Effector CD4-positive, alpha-beta T cell (primary cell): ENCODE results near the gene TIMM23.
A peak's percentile ranks its signal among the peaks of the same experiment; 100 is the strongest.
"Not testable (repeated sequence)": the region's sequence is repeated elsewhere in the genome, so short reads cannot be mapped to it uniquely, and the experiment has no call there.

ENCODE experiments used
- DNase-seq: peaks from one replicate; pipeline ENCODE4 v3.0.0-alpha.2; 2020
- total RNA-seq: gene quantifications from one replicate; lab custom pipeline; 2026; lab: John Stamatoyannopoulos, UW

The TIMM23 gene, protein sequence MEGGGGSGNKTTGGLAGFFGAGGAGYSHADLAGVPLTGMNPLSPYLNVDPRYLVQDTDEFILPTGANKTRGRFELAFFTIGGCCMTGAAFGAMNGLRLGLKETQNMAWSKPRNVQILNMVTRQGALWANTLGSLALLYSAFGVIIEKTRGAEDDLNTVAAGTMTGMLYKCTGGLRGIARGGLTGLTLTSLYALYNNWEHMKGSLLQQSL
- total RNA-seq = 28.5 reads per million, percentile 55 among the genes with 10 or more reads in this experiment

DNA sequence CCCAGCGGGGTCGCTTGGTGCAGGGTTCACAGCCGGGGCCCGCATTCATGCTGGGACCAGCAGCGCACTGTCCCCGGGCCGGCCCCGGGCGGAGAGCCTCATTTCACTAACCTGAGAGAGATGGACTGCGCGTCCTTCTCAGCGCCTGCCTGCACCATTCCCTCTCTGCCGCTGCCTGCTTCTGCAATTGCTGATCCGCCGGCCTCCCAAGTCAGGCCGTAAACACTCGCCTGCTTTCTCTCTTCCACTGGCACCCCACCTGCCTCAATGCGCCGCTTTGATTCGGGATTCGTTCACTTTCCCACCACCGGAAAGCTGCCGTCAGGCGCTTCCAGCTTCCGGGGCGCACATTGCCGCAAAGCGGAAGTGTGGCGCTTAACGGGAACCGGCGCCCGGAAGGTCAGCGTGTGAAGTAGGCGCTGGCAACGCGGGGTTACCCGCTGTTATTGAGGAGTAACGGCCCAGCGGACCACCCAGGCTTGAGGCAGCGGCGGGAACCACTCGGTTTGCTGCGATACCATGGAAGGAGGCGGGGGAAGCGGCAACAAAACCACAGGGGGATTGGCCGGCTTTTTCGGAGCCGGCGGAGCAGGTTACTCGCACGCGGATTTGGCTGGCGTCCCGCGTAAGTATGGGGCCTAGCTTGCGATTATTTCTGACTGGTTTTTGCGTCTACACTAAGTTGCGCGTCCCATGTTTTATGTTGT, at the start of gene TIMM23:
TIMM23 (plus strand) TSS at position 384 of the 707 bp plus-strand sequence; CDS start at position 520, 136 bp downstream.
- peak; percentile 86 for DNase-seq

DNA sequence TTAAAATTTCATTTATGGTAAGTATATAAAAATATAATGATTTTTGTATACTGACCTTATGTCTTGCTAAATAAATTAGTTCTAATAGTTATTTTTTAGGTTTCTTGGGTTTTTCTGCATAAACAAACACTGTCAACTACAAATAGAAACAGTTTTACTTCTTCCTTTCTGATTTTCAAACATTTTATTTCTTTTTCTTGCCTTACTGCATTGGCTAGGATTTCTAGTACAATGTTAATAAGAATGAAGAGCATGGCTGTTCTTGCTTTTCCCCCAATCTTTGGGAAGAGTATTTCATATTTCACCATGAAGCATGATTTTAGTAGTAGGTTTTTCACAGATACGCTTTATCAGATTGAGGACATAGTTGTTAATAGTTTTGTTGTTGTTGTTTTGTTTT, 45.5 kb upstream of the TIMM23 start:
- DNase-seq = not testable (repeated sequence)

DNA sequence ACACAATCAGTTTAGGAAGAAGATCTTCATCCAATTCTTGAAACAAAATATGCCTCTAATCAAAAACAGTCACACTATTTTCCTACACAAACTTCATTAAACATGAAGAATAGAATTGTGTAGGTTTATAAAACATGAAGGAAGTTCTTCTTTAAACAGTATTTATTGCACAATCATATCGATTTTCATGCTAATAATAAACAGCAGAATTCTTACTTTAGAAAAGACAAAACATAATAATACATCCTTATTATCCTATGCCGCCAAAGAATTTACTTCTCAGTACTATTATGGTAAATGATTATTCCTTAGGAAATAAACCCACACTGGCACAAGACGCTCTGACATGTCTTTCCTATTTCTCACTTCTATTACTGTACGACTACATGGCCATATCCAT, 41.0 kb upstream of the TIMM23 start:
- DNase-seq = not testable (repeated sequence)

DNA sequence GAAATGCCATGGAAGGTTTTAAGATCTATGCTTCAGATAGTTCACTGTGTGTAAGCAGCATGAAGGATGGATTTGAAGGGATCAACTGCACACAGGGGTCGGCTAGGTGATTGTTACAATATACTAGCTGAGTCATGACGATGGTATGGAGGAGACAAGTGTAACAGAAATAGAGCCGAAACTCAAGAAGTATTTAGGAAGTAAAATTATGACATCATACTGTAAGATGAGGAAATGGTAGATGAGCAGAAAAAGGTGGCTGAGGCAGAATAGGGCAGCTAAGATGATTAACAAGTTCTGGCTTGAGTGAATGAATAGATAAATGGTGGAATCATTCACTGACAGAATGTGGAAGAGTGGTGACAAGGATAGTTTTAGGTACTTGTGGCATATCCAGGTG, 37.5 kb upstream of the TIMM23 start:
- not testable (repeated sequence) for DNase-seq

DNA sequence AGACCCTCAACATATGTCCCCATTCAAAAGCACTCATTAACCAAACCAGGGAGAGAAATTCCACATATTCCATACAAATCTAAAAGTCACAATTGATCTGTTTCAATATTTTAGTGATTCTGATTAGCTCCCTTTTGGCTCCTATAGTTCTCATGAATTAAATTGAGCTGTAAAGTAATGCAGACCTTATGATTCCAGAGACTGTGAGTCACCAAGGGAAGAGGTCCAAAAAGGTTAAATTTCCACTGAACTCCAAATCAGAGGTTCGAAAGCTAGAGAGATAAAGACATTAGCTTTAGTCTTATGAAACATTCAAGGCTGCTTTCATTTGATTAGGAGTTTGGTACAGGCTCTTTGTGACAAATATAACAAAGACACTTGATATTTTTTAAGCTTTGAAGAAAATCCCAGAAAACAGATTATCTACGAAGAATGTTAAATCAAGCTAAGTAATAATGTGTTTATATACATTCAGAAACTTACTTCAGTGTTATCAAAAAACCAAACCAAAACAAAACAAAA, 33.1 kb upstream of the TIMM23 start:
- not testable (repeated sequence) for DNase-seq

DNA sequence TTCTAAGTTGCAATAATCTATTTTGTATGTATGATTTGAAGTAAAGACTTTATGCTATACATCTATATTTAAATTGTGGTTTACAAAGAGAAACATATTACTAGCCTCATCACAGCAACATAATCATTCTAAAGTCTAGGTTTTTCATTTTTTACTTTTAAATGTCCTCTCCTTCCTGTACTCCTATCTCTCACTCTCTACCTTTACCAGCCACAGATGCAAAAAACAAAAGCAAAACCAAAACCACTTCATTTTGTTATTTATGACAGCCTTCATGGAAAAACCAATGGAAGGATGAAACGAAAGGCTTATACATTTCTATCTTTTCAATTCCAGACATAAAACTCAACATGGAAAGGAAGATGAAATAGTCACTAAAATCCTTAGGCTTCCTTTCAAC, 31.1 kb upstream of the TIMM23 start:
- DNase-seq = not testable (repeated sequence)

DNA sequence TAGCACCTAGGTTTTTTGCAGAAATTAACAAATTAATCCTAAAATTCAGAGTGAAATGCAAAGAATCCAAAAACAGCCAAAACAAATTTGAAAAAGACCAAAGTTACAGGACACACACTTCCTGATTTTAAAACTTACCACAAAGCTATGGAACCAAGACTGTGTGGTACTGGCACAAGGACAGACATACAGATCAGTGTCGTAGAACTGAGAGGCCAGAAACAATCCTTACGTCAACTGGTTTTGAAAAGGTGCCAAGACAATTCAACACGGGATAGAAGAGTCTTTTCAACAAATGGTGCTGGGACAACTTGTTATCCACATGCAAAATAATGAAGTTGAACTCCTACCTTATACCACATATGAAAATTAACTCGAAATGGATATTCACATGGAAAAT, 26.8 kb upstream of the TIMM23 start:
- not testable (repeated sequence) for DNase-seq

DNA sequence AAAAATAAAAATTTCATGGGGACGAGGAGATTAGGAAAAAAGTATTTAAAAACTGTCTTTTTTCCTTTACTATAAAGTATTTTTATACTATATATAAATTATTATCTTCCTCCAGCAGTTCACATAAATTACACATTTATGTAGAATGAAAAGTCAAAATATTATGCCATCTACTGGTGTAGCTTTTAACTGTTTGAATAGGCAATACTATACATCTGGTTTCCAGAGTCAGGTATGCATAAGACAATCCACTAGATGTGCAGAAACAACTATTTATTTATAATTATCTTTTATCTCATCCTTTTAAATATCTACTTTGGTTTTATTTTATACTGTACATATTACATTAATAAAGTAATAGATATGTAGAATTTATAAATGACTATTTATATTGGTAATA, 24.9 kb upstream of the TIMM23 start:
- not testable (repeated sequence) for DNase-seq

DNA sequence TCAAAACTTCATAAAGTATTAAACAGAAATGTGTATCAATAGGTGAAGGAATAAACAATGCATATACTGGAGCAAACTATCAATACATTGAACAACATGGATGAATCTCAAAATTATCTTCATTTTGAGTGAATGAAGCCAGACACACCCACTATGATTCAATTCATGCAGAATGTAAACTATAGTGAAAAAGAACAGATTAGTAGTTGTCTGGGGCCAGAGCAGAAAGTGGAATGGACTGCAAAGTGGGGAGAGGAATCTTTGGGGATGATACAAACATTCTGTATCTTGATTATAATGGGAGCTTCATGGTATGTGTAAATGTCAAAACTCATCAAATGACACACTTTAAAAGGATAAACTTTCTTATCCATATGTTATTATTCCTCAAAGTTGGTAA, 23.5 kb upstream of the TIMM23 start:
- DNase-seq = not testable (repeated sequence)

DNA sequence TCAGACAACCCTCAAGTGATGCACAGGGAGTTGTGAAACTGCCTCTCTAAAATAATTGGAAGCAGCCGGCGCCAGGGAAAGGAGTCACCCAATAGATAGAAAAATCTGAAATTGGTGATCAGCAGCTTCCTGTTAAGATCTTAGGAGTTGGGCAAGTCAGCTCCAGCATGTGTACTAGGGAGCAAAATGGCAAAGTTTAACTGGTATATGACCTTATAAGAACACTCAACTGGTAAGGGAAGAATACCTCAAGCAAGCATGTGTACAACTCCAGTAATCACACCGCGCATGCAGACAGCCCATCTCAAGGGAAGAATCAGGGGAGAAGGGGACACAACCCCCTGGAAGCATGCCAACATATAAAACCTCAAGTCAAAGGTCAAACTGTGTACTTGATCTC, 17.9 kb upstream of the TIMM23 start:
- DNase-seq = not testable (repeated sequence)

DNA sequence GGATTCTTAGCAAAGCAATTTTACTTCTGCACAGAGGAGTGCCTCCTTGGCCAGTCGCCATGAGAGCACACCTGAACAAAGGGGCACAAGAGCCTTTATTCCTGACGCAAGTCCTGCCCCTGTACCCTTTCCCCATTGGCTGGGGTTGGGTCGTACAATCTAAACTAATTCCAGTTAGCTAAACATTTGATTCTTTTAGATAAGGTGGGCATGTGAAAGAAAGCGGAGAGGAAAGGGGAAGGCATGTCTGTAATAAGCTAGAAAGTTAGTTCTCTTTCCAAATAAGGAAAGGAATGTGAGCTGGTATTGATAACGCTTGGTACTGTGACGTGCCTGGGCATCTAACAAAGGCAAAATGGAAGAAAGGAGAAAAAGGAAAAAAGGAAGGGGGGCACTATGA, 15.7 kb upstream of the TIMM23 start:
- DNase-seq = not testable (repeated sequence)

DNA sequence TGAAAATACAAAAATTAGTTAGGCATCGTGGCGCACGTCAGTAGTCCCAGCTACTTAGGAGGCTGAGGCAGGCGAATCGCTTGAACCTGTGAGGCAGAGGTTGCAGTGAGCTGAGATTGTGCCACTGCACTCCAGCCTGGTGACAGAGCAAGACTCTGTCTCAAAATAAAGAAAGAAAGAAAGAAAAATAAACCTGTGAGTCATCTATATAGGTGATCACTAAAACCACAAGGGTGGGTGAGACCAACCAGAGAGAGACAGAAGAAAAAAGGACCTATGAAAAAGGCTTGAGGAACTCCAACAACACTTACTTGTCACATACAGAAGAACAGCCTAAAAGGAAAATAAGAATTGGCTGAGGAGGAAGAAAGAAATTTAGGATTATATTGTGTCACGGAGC, 14.4 kb upstream of the TIMM23 start:
- not testable (repeated sequence) for DNase-seq

DNA sequence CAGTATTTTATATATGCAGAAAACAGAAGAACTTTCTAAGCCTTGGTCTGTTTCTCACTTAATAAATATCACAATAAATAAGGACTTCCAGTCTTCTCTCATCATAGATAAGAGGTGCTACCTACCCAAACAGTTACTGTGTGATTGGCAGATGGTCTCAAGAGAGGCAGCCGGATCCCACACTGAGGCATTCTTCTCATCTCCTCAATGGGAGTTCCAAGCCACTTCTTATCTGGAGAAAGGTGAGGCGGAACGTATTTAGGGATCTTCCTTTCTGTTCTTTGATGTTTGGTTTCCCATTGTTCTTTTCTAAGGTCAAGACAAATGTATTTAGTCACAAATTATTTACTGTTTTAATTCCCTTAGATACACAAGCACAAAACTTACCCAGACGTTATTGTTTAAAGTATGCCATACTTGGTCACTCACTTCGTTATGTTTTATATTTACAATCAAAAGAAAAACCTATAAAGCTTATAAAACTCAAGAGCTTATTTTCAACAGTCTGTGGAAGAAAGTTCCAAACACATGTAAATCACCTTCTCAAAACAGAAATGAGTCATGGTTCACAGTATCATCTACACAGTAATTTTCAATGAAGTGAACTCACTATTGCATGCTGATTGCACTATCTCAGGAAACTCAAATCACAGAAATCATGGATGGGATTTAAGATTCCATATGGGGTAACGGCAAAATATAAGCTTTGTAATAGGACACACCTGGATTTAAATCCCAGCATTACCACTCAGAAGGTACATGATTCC, 9.4 kb upstream of the TIMM23 start:
- DNase-seq = not testable (repeated sequence)

DNA sequence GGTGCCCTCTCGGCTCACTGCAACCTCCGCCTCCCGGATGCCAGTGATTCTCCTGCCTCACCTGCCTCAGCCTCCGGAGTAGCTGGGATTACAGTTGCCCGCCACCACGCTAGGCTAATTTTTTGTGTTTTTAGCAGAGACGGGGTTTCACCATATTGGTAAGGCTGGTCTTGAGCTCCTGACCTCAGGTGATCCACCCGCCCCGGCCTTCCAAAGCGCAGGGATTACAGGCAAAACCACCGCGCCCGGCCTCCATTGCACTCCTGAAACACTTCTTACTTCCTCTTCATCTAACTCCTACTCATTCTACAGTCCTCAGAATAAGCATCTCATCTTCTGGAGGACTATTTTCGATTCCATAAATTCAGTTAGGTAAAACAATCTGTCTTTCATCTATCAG, 1.3 kb upstream of the TIMM23 start:
- DNase-seq = not testable (repeated sequence)

DNA sequence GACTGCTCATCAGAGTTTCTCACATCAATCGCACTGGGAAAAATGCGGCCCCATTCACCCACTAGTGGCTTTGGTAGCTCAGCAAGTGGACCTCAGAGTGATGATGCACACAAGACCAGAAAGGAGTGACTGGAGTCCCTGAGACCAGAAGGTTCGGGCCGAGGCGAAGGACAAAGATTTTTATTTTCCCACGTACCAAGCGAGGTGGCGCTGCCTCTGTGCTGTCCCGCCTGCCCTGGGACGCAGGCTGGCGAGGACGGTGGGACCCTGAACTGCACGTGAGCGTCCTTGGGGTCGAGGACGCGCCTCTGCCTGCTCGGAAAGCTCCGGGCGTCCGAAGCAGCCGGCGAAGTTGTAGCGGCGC, 565 bp upstream of the TIMM23 start:
- not testable (repeated sequence) for DNase-seq

DNA sequence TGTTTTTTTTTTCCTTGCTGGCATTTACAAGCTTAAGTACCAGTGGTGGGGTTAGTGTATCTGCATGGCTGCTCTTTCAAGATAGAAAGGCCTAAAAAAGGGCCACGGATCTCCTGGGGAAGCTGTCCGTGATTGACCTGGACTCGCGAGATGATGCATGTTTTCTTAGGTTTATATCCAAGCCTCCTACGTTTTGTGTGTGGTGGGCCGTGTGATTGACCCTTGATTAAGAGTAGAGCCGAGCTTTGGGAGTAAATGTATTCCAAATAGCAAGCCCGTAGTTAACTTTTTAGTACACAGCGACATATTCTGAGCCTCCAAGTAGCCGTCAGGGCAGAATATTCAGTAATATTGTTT, 502 bp downstream of the TIMM23 start:
- not testable (repeated sequence) for DNase-seq

DNA sequence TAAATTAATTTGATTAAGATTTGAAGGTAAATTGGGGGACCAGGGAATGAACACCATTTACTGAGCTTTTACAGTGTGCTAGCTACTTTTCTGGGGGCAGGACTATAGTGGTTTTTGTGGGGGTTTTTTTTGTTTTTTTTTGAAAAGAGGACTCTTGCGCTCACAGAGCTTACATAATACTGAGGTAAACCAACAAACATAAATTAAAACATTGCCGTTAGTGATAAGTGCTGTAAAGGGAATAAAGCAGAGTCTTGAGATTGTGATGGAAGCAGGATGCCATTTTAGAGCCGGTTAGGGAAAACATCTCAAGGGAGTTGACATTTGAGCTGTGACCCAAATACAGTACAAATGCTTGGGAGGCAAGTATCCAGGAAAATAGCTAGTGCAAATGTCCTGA, 1.8 kb downstream of the TIMM23 start:
- not testable (repeated sequence) for DNase-seq

DNA sequence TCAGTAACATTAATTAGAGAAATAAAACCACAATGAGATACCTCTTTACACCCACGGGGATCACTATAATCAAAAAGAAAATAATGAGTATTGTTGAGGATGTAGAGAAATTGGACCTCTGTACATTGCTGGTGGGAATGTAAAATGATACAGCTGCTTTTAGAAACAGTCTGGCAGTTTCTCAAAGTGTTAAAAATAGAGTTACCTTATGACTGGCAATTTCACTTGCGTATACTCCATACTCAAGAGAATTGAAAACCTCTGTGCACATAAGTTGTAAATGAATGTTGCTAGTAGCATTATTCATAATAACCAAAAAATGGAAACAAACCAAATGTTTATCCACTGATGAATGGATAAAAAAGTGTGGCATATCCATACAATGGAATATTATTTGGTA, 6.3 kb downstream of the TIMM23 start:
- DNase-seq = not testable (repeated sequence)

DNA sequence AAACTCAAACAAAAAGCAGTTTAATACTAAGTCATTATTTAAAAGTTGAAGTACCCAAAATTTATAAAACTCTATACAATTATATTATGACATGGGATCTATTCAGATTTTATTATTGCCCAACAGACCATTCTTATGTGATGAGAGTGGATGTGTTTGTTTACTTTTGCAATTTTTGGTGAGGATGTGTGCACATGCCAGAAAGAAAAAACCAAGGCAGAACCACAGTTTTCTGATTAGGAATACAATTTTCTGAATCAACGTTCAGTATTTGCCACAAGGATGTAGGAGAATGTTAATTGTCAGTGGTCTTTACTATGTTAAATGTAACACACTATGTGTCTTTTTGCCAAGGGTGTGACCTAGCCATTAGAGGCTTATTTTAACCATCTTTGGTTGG, 9.1 kb downstream of the TIMM23 start:
- not testable (repeated sequence) for DNase-seq

DNA sequence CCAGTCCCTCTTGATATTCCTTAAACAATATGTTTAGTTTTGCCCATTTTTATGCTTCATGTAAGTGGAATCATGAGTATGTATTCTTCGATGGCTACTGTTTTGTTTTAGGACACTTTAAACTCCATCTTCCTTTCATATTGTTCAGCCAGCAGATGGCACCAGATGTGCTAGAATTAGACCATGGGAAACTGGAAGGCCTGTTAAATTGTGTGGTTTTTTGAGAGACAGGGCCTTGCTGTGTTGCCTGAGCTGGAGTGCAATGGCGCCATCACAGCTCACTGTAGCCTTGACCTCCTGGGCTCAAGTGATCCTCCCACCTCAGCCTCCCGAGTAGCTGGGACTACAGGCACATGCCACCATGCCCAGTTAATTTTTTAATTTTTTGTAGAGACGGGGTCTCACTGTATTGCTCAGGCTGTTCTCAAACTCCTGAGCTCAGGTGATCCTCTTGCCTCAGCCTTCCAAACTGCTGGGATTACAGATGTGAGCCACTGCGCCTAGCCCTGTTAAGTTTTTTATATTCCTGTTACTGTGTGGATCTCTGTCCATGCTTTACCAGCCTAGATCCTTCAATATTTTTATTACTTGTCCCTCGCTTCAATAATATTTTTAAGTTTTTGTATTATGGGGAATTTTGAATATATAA, 11.4 kb downstream of the TIMM23 start:
- peak; percentile 33 for DNase-seq

DNA sequence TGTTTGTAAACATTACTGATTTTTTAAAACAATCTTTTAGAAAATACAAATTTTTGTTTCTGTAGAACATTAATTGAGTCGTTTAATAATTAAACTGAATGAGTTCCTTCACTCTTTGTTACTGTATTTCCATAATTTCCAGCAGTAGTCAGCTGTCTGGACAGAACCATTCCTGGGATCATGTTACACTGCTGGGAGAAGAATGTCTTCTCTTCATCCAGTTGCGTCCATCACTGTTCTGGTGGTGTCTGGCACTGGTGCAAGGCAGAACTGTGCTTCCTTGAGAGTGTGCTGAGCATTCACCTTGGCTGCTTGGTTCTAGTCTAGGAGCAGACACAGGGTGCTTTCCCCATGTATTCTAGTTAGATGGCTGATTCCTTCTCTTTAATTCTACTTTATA, 12.2 kb downstream of the TIMM23 start:
- not testable (repeated sequence) for DNase-seq

DNA sequence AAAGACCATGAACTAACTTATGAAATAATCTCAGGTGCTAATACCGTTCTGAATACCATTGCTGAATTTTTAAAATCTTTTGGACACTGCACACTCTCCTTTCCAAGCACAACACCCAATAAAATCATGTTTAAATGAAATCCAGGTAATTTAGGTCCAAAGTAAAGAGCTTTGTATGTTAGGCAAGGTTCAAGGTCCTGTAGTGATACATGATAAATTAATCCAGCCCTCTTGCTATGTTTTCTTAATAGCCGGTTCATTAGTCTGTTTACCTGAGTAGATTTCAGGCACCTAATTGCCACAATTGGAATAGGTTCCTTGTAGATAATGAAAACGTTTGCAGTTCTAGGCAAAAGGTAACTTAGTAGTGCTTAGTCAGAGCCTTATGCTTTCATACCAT, 13.3 kb downstream of the TIMM23 start:
- DNase-seq = not testable (repeated sequence)

DNA sequence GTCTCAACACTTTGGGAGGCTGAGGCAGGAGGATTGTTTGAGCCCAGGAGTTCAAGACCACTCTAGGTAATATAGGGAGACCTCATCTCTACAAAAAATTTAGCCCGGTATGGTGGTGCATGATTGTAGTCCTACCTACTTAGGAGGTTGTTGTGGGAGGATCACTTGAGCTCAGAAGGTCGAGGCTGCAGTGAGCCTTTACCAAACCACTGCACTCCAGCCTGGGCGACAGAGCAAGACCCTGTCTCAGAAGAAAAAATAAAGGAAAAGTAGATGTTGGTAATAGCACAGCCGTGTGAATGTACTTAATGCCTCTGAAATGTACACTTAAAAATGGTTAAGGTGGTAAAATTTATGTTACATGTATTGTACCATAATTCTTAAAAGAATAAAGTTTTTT, 25.3 kb downstream of the TIMM23 start:
- no peak for DNase-seq
